ENCODE results near the gene LVRN.

DNA sequence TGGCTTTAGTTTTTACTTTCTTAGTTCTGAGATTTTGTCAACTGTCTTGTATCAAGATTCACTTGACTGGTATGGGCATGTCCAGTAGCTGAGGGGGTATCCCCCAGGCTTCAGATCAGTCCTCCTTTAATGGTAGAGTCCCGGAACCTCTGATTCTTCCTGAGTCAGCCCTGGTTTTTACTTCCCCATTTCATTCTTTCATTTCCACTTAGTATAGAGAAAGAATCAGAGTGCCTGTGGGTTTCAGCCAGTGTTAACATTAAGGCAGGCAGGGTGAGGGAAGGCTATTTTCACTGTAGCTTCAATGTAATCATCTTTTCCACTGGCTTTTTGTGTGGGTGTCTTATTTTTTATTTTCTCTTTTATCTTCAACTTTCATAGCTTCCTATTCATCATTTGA lies 114.2 kb downstream of the LVRN start:
- TF ChIP-seq, protein P1, sequence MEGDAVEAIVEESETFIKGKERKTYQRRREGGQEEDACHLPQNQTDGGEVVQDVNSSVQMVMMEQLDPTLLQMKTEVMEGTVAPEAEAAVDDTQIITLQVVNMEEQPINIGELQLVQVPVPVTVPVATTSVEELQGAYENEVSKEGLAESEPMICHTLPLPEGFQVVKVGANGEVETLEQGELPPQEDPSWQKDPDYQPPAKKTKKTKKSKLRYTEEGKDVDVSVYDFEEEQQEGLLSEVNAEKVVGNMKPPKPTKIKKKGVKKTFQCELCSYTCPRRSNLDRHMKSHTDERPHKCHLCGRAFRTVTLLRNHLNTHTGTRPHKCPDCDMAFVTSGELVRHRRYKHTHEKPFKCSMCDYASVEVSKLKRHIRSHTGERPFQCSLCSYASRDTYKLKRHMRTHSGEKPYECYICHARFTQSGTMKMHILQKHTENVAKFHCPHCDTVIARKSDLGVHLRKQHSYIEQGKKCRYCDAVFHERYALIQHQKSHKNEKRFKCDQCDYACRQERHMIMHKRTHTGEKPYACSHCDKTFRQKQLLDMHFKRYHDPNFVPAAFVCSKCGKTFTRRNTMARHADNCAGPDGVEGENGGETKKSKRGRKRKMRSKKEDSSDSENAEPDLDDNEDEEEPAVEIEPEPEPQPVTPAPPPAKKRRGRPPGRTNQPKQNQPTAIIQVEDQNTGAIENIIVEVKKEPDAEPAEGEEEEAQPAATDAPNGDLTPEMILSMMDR (conservative IDR thresholded peaks at IDR 0.05; ENCODE audit: low read depth in 2 of 2) = no peak
- no peak for TF ChIP-seq EZH2phosphoT487 (IDR thresholded peaks at IDR 0.05; ENCODE audit: unreplicated experiment)
- no peak for TF ChIP-seq REST (IDR thresholded peaks at IDR 0.05; ENCODE audit: unreplicated experiment)
- no peak for TF ChIP-seq POLR2AphosphoS5 (IDR thresholded peaks at IDR 0.05; ENCODE audit: low read depth)
- TF ChIP-seq EZH2 (IDR thresholded peaks at IDR 0.05; ENCODE audit: low read depth, unreplicated experiment) = no peak
- no peak for TF ChIP-seq CREB1 (CRISPR knock-in tag; IDR thresholded peaks at IDR 0.05; ENCODE audit: low read depth)
- TF ChIP-seq ETS1 (IDR thresholded peaks at IDR 0.05) = no peak
- TF ChIP-seq JUNB (IDR thresholded peaks at IDR 0.05; ENCODE audit: unreplicated experiment) = no peak
- TF ChIP-seq ZNF114 (CRISPR knock-in tag; IDR thresholded peaks at IDR 0.05) = no peak
- TF ChIP-seq STAT1 (IDR thresholded peaks at IDR 0.05; ENCODE audit: unreplicated experiment) = no peak
